Measurements from ENCODE around the gene SHISA8. TPM values are rescaled to one million over a fixed set of nuclear protein-coding genes. Genes with fewer than 3 reads are reported as not detected.
"Not testable (repeated sequence)": the region's sequence is repeated elsewhere in the genome, so short reads cannot be mapped to it uniquely, and the experiment has no call there.

Gene SHISA8
- total RNA-seq, 4 donors from 2014 or later: not detected

DNA sequence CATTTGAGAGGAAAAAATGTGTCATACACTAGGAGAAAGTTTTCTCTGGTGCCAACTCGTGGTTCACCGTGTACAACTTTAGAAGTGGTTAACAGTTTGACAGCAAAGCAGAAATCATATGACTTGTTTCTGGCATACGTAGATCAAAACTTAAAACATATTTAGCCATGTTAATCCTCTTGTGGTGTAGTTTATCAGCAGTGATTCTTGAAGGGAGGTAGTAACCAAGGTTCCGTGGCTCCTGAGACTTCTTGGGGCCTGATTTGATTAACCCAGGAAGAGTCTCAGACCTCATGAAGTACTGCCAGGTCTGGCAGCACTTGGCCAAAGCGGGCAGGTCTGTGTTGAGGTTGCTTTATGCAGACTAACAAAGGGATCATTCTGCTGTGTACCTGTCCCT, 41.5 kb downstream of the SHISA8 start:
- 53 to 69% methylated on average over 4 to 5 of the region's 5 CpGs for WGBS, 2 donors (ENCODE audit: low coverage in 1 of 2)
- ATAC-seq: no peak

DNA sequence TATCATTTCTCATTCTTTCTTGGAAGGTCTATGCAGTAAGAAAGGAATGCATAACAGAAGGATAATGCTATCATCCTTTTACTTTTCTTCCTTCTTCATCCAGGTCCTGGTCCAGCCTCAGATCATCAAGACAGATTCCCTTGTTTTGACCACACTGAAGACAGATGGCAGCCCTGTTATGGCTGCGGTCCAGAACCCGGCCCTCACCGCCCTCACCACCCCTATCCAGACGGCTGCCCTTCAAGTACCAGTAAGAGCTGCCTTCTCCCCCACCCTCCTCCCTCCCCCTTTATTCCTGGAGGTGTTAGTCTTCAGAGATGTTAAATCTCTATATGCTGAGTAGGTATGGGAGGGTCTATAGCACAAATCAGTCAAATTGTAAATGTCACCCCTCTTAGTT, 44.1 kb downstream of the SHISA8 start:
- no peak for TF ChIP-seq POLR2A (IDR thresholded peaks at IDR 0.05)
- TF ChIP-seq EP300 (IDR thresholded peaks at IDR 0.05): no peak
- TF ChIP-seq POLR2AphosphoS5 (IDR thresholded peaks at IDR 0.05): no peak
- TF ChIP-seq, protein P1, sequence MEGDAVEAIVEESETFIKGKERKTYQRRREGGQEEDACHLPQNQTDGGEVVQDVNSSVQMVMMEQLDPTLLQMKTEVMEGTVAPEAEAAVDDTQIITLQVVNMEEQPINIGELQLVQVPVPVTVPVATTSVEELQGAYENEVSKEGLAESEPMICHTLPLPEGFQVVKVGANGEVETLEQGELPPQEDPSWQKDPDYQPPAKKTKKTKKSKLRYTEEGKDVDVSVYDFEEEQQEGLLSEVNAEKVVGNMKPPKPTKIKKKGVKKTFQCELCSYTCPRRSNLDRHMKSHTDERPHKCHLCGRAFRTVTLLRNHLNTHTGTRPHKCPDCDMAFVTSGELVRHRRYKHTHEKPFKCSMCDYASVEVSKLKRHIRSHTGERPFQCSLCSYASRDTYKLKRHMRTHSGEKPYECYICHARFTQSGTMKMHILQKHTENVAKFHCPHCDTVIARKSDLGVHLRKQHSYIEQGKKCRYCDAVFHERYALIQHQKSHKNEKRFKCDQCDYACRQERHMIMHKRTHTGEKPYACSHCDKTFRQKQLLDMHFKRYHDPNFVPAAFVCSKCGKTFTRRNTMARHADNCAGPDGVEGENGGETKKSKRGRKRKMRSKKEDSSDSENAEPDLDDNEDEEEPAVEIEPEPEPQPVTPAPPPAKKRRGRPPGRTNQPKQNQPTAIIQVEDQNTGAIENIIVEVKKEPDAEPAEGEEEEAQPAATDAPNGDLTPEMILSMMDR (IDR thresholded peaks at IDR 0.05): no peak
- WGBS, 2 donors (ENCODE audit: low coverage in 1 of 2): 40% methylated on average over 2 of the region's 4 CpGs; no CpG with 5 or more reads in 1 of the 2 donors
- no peaks in the 10 kb centered on the region for H3K4me1 ChIP-seq
- H3K4me3 ChIP-seq: no peak overlapping the region
- no peak for ATAC-seq
- no peaks in the 10 kb centered on the region for H3K9me3 ChIP-seq
- H3K27me3 ChIP-seq: no peaks in the 10 kb centered on the region
- H3K27ac ChIP-seq: no peak overlapping the region
- H3K36me3 ChIP-seq: peaks cover 0 to 95% of the 10 kb centered on the region in 2 donors

More for the DNA sequence above, 41.5 kb downstream of the SHISA8 start:
- Histone ChIP-seq H3K9me3 (no peaks in the 10 kb centered on the region), H3K27me3 (no peaks in the 10 kb centered on the region), H3K36me3 (peaks cover 0 to 100% of the 10 kb centered on the region in 2 donors), H3K4me1 (no peaks in the 10 kb centered on the region), H3K4me3 (no peak overlapping the region), H3K27ac (no peak overlapping the region)
- no peak for TF ChIP-seq POLR2AphosphoS5 (IDR thresholded peaks at IDR 0.05)
- TF ChIP-seq POLR2A (IDR thresholded peaks at IDR 0.05): no peak
- TF ChIP-seq EP300 (IDR thresholded peaks at IDR 0.05): no peak
- TF ChIP-seq, protein P1 (IDR thresholded peaks at IDR 0.05): no peak

DNA sequence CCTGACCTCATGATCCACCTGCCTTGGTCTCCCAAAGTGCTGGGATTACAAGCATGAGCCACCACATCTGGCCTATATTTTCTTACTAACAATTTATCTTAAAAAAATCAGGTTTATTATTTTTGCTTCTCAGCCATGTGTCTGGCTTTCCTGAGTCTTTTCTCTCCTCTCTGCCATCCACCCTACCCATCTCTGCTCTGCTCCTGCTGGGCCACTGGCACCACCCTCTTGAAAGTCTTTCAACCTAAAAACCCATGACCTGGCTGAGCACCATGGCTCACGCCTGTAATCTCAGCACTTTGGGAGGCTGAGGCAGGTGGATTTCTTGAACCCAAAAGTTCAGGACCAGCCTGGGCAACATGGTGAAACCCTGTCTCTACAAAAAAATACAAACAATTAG, 44.8 kb downstream of the SHISA8 start:
- not testable (repeated sequence) for H3K9me3 ChIP-seq, H3K27me3 ChIP-seq, H3K4me3 ChIP-seq, H3K4me1 ChIP-seq, H3K27ac ChIP-seq, ATAC-seq
- H3K36me3 ChIP-seq: peaks cover 0 to 88% of the 10 kb centered on the region in 2 donors
- 86% methylated on average over 1 of the region's 1 CpG; no CpG with 5 or more reads in 1 of the 2 donors for WGBS, 2 donors (ENCODE audit: low coverage in 1 of 2)

DNA sequence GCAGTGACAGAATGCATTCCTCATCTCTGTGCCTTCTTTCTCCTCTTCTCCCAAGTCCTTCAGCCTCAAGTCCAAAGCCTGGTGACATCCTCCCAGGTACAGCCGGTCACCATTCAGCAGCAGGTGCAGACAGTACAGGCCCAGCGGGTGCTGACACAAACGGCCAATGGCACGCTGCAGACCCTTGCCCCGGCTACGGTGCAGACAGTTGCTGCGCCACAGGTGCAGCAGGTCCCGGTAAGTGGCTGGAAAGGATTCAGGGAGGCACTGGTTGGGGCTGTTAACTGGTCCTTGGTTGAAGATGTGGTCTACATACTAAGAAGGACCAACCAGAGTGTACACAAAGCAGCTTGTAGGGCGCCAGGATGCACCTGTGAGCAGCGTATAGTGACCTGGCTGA, 46.3 kb downstream of the SHISA8 start:
- H3K4me3 ChIP-seq: no peak overlapping the region
- TF ChIP-seq, protein P1 (IDR thresholded peaks at IDR 0.05): no peak
- TF ChIP-seq POLR2A (IDR thresholded peaks at IDR 0.05) (no peak), POLR2AphosphoS5 (IDR thresholded peaks at IDR 0.05) (no peak), EP300 (IDR thresholded peaks at IDR 0.05) (no peak)
- no peaks in the 10 kb centered on the region for H3K9me3 ChIP-seq
- WGBS, 2 donors (ENCODE audit: low coverage in 1 of 2): 77% methylated on average over 2 of the region's 10 CpGs; no CpG with 5 or more reads in 1 of the 2 donors
- ATAC-seq: no peak
- peaks cover 0 to 21% (median under 1%) of the 10 kb centered on the region in 3 donors for H3K4me1 ChIP-seq
- no peak overlapping the region for H3K27ac ChIP-seq
- no peaks in the 10 kb centered on the region for H3K27me3 ChIP-seq
- peaks cover 0 to 73% of the 10 kb centered on the region in 2 donors for H3K36me3 ChIP-seq

DNA sequence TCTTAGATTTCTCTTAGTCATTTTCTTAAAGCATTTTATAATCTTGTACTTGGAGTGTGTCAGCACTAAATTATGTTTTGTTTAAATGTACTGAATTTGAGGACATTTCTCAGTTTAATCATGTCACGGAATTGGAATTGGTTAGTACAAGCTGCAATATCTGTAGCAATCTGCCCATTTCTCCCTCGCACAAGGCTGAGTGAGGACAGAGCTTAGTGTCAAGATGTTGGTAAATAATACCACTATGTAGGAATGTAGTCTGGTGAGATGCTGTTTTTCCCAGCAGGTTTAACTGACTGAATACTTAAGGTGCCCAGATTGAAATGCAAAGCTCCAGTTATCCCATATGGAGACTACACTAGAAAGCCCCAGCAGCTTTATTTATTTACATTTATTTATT, 51.4 kb downstream of the SHISA8 start:
- Histone ChIP-seq H3K4me1 (peaks cover 5 to 63% (median 18%) of the 10 kb centered on the region in 3 donors), H3K27ac (peak overlapping the region in 3 of 4 donors; percentile 72 to 87 (median 86))
- 27 to 59% methylated on average over 2 of the region's 2 CpGs for WGBS, 2 donors (ENCODE audit: low coverage in 1 of 2)

DNA sequence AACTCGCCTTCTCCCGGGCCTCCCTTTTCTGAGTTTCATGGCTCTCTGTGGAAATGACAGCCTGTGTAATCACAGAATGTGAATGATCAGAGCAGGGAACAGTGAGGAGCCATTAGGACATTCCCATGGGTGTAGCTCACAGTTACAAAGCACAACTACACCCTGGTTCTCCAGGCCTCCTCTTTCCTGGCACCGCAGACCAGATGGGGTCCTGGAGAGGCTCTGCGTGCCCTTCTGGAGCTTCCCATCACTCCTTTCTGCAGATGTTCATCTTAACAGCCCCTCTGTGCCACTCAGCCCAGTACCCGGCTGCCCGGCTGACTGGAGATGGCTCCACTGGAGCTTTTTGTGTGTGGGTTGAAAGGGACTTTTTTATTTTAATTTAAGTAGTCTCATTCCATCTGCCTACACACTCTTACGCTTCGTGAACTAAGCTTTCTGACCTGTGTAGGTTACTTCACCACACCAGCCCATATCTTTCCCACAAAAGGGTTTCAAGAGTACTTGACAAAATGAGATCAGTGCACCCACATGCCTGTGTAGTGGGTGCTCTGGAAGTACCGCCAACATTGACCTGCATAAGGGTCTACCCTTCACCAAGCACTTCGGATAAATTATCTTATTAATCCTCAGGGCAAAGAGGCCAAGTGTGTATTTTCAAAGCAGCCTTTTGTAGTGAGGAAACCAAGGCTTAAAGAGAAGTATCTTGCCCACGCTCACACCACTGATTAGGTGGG, 52.2 kb downstream of the SHISA8 start:
- TF ChIP-seq, protein P1 (IDR thresholded peaks at IDR 0.05): no peak
- peak; percentile 54 for TF ChIP-seq POLR2AphosphoS5 (IDR thresholded peaks at IDR 0.05)
- TF ChIP-seq EP300 (IDR thresholded peaks at IDR 0.05): no peak
- TF ChIP-seq POLR2A (IDR thresholded peaks at IDR 0.05): no peak
- 57 to 75% methylated on average over 5 to 9 of the region's 11 CpGs for WGBS, 2 donors (ENCODE audit: low coverage in 1 of 2)
- peak overlapping the region; percentile 60 to 87 (median 79) for H3K27ac ChIP-seq
- no peaks in the 10 kb centered on the region for H3K27me3 ChIP-seq
- no peak overlapping the region for H3K4me3 ChIP-seq
- no peaks in the 10 kb centered on the region for H3K9me3 ChIP-seq
- H3K4me1 ChIP-seq: peaks cover 5 to 68% (median 18%) of the 10 kb centered on the region in 3 donors
- H3K36me3 ChIP-seq: peaks cover 0 to 14% of the 10 kb centered on the region in 2 donors
- peak; percentile 55 for ATAC-seq

More for the DNA sequence above, 51.4 kb downstream of the SHISA8 start:
- Histone ChIP-seq H3K27me3 (no peaks in the 10 kb centered on the region), H3K36me3 (peaks cover 0 to 22% of the 10 kb centered on the region in 2 donors), H3K4me3 (no peak overlapping the region), H3K9me3 (no peaks in the 10 kb centered on the region)
- ATAC-seq: peak; percentile 66
- TF ChIP-seq POLR2A (IDR thresholded peaks at IDR 0.05) (no peak), POLR2AphosphoS5 (IDR thresholded peaks at IDR 0.05) (peak; percentile 78)

Measured in gastroesophageal sphincter (tissue), 4 donors.